HepG2 (cell line): ENCODE data around the gene CC2D1B. TPM values are rescaled to one million over a fixed set of nuclear protein-coding genes. Genes with fewer than 3 reads are reported as not detected.

ENCODE experiments used
- AGO2 ChIP-seq: fragments of 200-400 bp; formaldehyde crosslinking; optimal IDR thresholded peaks from 2 replicates; pipeline ENCODE3; 2017; ENCODE audit warnings: mild to moderate bottlenecking, low read depth, low read length, moderate library complexity
- DBP ChIP-seq: sonication (generic); formaldehyde crosslinking; IDR thresholded peaks from 2 replicates; pipeline ENCODE4 v1.4.0; 2020; ENCODE audit warnings: missing genetic modification reagents; ENCODE audit errors: not compliant biosample characterization
- ETS1 ChIP-seq: sonication (generic); formaldehyde crosslinking; IDR thresholded peaks from 2 replicates; pipeline ENCODE4 v1.4.0; 2020; ENCODE audit warnings: missing genetic modification reagents
- GABPB1 ChIP-seq: IDR thresholded peaks from 2 replicates; pipeline ENCODE4 v1.6.1; 2016; ENCODE audit warnings: mild to moderate bottlenecking, missing genetic modification reagents, moderate library complexity, missing compliant biosample characterization
- MXI1 ChIP-seq: IDR thresholded peaks from 3 replicates; pipeline ENCODE4 v1.6.1; 2012; ENCODE audit warnings: low read depth, low read length, inconsistent platforms, borderline replicate concordance
- PAX8 ChIP-seq: sonication (generic); formaldehyde crosslinking; IDR thresholded peaks from 2 replicates; pipeline ENCODE4 v1.8.0; 2022; ENCODE audit warnings: mild to moderate bottlenecking, missing genetic modification reagents, borderline replicate concordance
- RBM22 ChIP-seq: fragments of 200-400 bp; formaldehyde crosslinking; optimal IDR thresholded peaks from 2 replicates; pipeline ENCODE3; 2017; ENCODE audit warnings: mild to moderate bottlenecking, low read length, moderate library complexity
- THAP11 ChIP-seq: IDR thresholded peaks from 2 replicates; pipeline ENCODE4 v1.6.1; 2016; ENCODE audit warnings: missing biosample characterization, missing genetic modification reagents
- ZFP90 ChIP-seq: sonication (generic); formaldehyde crosslinking; IDR thresholded peaks from 2 replicates; pipeline ENCODE4 v1.8.0; 2022; ENCODE audit warnings: missing genetic modification reagents, mild to moderate bottlenecking, inconsistent platforms, borderline replicate concordance
- ZHX1 ChIP-seq: sonication (generic); formaldehyde crosslinking; IDR thresholded peaks from 2 replicates; pipeline ENCODE4 v1.8.1; 2022; ENCODE audit warnings: low read depth, mild to moderate bottlenecking, missing genetic modification reagents
- ZNF335 ChIP-seq: sonication (generic); formaldehyde crosslinking; IDR thresholded peaks from 2 replicates; pipeline ENCODE4 v1.4.0; 2020; ENCODE audit warnings: missing genetic modification reagents
- ZNF629 ChIP-seq: sonication (generic); formaldehyde crosslinking; conservative IDR thresholded peaks from 2 replicates; pipeline ENCODE4 v1.5.0; 2020; ENCODE audit warnings: missing genetic modification reagents
- ZSCAN22 ChIP-seq: sonication (generic); formaldehyde crosslinking; IDR thresholded peaks from 2 replicates; pipeline ENCODE4 v1.4.0; 2020; ENCODE audit warnings: mild to moderate bottlenecking, missing genetic modification reagents
- polyA plus RNA-seq, 8 experiments: library from polyadenylated mRNA; depleted of rRNA in 3 of 8; stranded (reverse) in 7 of 8; unstranded in 1 of 8; fragments of >200 nt; fragmentation: Illumina TruSeq in 4 of 8; extraction: Trizol in 4 of 8; gene quantifications; 2 replicates each; pipeline versions ENCODE4 v1.2.1 to v1.2.3, GENCODE V29; 2011 to 2016; ENCODE audit warnings: low read depth in 4 of 8, missing spikeins in 1 of 8, mixed read lengths in 1 of 8; ENCODE audit not compliant: insufficient read depth in 1 of 8
- total RNA-seq, 5 experiments: library from RNA; depleted of rRNA; stranded (reverse); fragments of >200 nt; fragmentation: Illumina TruSeq; extraction: Trizol; gene quantifications; 2 replicates each; pipeline ENCODE4 v1.2.3, GENCODE V29; 2016; ENCODE audit warnings: low read depth in 1 of 5

The CC2D1B gene
- total and polyA plus RNA-seq, 2 of the 13 experiments (the other 11 are each of a cell fraction or from before 2014, with no cell fraction given) = 7.2 to 19.2 TPM

- TF ChIP-seq GABPB1 = no peak
- no peak for TF ChIP-seq DBP (CRISPR knock-in tag)
- no peak for TF ChIP-seq ETS1 (CRISPR knock-in tag)
- no peak for TF ChIP-seq ZSCAN22 (CRISPR knock-in tag)
- TF ChIP-seq MXI1 = no peak
- TF ChIP-seq RBM22 = peak; percentile 49
- no peak for TF ChIP-seq ZNF335
- TF ChIP-seq ZFP90 (CRISPR knock-in tag) = no peak
- TF ChIP-seq AGO2 = peak; percentile 69
- TF ChIP-seq ZHX1 (CRISPR knock-in tag) = no peak
- TF ChIP-seq PAX8 = no peak
- TF ChIP-seq THAP11 = no peak
- no peak for TF ChIP-seq ZNF629
Observed at GRCh38 chr1:52357397-52357796, 8.6 kb downstream of the CC2D1B start (continued).
